Measurements from ENCODE around the gene PRKAG2.
"Not testable (repeated sequence)": the region's sequence is repeated elsewhere in the genome, so short reads cannot be mapped to it uniquely, and the experiment has no call there.

PRKAG2 gene

DNA sequence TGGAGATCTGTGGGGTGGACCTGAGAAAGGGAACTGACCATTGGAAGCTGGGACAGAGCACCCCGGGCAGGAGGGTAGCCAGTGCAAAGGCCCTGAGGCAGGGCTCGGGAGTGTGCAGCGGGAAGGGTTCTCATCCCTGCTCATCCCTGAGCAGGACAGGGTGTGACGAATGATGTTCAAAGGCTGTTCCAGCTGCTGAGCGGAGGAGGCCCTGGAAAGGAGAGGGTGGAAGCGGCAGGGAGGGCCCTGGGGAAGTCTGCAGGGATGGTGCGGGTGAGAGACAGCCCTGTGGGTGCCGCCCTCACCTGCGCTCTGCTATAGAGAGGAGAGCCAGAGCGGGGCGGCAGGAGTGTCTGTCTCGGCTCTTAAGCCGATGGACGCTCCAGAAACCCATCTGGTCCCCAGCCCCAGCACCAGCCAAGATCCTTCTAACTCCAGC lies 43.7 kb downstream of the PRKAG2 start:
- no peak for DNase-seq (ENCODE audit: low spot score)

DNA sequence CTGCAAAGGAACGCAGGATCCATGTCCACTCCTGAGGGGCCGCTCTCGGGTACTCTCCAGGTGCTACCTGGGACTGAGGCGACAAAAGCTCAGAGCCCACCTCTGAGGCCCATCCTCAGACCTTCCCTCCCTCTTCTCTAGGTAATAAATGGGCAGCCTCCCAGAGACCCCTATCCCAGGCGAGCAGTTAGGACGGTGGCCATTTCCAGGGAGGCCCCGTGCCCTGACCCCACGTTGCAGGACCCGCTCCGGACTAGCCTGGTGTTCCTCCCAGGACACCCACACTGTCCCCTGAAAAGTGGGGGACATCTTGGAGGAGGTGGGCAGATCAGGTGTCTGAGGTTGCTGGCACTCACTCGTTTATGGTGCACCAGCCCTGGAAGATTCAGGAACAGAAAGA lies 44.3 kb downstream of the PRKAG2 start:
- DNase-seq (ENCODE audit: low spot score), result no peak

DNA sequence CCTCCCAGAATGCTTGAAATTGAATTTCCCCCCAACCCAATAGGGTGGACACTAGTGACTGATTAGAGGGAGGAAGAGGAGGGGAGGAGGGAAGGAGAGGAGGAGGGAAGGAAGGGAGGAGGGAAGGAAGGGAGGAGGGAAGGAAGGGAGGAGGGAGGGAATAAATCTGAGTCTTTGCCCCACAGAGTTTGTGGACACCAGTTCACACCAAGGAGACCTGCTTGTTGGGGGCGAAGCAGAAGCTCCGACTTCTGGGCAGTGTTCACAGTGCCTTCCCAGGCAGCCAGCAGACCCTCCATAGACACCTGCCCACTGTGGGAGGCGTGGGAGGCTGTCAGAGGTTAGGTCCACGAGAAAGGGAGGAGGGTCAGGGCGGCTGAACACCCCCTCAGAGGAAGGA lies 44.8 kb downstream of the PRKAG2 start:
- DNase-seq (ENCODE audit: low spot score), result no peak

DNA sequence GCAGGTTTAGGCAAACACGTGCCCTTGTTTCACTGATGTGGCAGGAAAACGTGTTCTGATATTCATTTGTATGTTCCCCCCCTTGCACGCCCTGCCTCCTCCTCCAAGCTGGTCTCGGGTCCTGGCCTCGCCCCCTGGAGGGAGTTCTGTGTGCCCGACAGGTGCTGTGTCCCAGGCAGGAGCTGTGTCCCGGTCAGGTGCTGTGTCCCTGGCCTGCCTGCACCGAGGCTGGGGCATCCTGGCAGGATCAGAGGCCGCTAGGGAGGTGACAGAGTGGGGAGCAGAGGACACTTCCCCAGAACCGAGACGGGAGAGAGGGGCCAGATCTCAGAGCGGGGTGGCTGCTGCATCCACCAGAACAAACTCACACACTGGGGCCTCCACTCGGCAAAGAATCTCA lies 45.3 kb downstream of the PRKAG2 start:
- no peak for DNase-seq (ENCODE audit: low spot score)

DNA sequence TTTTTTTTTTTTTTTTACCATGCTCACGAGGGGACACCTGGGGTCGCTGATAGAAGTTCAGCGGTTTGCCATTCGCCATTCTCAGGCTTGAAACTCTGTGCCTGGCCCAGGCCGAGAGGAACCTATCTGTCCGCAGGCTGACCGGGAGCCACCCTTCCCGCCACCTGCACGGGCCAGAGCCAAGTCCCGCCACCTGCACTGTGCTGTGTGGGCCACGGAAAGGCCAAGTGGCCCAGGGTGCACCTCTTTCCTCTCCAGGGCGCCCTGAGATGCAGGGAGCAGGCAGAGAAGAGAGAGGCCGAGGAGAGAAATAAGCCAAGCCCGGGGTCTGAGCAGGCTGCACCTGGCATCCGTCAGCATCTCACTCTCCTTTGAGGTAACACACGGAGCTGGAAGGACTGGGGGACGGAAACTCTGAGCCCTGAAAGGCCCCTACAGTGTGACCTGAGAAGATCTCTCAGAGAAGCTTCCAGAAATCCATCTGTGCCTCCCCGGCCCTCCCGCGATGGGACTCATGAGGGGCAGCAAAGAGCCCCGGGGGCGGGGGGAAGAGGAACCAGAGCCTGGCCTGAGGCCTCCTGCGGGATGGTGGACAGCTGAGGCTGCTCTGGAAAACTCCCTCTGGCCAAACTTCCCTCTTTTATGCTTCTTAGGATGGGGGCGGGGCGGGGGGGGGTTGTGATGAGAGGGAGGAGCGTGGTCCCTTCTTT lies 46.6 kb downstream of the PRKAG2 start:
- DNase-seq (ENCODE audit: low spot score), result no peak

DNA sequence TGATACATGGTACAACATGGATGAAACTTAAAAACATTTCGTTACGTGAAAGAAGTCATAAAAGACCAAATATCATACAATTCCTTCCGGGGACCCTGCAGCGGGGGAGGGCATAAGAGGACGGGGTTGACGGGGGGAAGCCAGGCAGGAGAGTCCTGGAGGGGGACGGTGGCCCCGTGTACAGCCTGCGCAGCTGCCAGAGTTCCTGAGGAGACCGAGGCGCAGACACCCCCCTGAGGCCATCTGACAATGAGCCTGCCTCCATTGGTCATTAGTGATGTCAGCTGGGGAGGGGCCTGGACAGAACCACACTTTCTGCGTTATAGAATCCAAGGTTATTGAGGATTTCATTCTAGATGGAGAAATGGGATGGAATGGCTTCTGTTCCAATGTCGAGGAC lies 47.2 kb downstream of the PRKAG2 start:
- no peak for DNase-seq (ENCODE audit: low spot score)

GRCh38 chr7:151827620-151828019 lies 49.3 kb downstream of the PRKAG2 start:
- no peak for DNase-seq (ENCODE audit: low spot score)

- DNase-seq (ENCODE audit: low spot score), result not testable (repeated sequence)
These were observed 50.6 kb downstream of the PRKAG2 start for GRCh38 chr7:151826316-151826715.

DNA sequence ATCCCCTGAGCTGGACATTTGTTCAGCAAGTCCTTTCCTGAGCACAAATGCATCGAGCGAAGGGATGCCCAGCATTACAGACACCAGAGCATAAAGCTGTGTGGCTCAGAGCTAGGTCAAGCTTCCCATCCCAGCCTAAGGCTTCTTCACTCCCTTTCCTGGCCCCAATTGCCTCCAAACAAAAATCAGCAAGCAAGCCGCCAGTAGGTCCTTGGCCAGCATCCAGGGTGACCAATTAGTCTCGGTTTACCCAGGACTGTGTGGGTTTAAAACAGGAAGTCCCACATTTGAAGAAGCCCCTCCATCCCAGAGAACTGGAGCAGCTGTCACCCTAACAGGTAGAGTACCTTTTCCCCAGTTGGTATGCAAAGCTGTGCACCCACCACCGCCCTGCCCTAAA lies 51.2 kb downstream of the PRKAG2 start:
- no peak for DNase-seq (ENCODE audit: low spot score)

GRCh38 chr7:151824373-151824933 lies 52.5 kb downstream of the PRKAG2 start:
- no peak for DNase-seq (ENCODE audit: low spot score)

GRCh38 chr7:151823566-151824372 lies 53.1 kb downstream of the PRKAG2 start:
- no peak for DNase-seq (ENCODE audit: low spot score)

DNA sequence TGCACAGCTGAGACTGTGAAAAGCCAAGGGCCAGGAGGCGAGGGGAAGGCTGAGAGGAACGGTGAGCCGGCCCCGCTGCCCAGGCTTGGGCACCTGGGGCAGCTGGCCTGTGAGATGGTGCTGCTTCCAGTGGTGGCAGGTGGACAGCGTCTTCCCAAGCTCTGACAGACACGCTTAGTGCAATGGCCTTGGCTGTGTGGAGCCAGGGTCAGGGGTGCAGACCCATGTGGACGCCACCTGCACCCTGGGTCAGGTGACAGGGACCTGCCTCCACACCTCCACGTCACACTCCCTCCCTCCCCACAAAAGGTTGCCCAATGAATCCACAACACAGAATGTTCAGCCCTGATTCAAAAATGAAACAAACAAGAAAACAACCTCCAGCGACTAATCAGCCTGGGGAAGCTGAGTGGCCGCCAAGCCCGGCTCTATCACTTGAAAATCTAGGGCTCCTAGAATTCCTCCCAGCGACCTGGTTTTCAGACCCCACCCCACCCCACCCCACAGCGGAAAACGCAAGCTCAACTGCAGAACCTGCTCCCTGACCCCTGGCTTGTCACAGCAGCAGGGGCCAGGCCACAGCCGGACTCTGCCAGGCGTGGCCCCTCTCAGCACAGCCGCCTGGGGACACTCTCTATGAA lies 54.3 kb downstream of the PRKAG2 start:
- no peak for DNase-seq (ENCODE audit: low spot score)

DNA sequence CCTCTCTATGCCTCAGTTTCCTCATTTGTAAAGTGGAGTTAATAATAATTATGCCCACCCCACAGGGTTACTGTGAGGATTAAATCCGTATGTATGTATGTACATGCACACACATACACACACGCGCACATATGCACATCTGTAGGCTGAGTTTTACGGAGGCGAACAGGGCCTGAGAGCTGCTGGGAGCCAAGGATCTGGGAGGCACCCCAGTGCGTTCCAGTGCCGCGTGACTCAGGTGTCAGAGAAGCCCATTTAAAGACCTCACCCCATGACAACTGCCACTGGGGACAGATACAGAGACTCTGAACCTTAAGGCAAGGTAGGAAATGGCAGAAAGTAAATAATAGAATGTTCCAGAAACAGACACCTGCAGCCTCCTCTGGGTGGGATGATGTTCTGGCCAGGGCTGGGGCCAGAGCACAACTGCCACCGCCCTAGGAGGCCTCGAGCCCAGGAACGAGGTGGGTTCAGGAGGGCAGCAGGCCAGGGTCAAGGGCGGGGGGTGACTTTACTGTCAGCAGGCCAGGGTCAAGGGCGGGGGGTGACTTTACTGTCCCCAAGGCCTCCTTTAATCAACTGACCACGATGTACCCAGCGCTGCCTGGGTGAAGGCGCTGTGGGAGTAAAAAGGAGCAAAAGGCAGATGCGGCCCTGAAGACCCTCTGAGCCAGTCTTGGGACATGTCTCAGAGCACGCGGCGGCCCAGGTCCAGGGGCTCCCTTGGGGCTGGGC lies 54.9 kb downstream of the PRKAG2 start:
- no peak for DNase-seq (ENCODE audit: low spot score)

DNA sequence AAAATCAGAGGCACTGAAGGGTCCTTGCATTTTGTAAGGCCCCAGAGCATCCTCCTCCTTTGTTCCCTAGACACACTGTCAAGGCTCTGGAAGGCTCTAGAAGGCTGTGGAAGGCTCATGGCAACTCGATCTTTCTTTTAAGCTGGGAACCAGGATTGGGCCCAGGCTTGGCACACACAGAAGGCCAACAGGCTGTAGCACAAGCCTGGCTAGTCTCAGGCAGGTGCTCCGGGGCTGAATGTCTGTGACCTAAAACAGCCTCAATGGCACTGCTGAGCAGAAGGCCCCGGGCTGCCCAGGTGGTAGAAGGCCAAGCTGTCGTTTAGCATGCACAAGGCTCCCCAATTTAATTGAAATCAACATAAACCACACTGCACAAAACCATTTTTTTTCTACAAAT lies 55.7 kb downstream of the PRKAG2 start:
- no peak for DNase-seq (ENCODE audit: low spot score)

DNA sequence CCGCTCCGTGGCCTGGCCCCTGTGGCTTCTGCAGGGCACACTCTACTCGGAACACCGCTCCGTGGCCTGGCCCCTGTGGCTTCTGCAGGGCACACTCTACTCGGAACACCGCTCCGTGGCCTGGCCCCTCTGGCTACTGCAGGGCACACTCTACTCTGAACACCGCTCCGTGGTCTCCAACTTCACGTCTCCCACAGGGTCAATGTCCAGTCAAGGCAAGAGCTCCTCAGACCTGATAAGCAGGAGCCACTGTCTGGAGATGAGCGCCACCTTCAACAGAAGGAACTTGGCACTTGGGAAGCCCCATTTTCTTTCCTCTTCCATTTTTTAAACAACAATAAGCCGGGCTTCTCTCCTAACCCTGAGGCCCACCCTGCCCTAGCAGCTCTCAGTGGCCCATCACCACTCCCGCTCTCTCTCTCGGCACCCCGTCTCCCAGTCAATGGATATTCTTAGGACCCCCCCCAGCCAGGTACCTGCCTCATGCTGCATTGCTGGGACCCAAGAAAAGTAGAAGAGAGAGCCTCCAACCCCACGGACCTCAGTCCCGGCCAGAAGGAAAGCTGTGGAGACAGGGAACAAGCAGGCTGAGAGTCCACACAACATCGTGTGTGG lies 56.3 kb downstream of the PRKAG2 start:
- no peak for DNase-seq (ENCODE audit: low spot score)

GRCh38 chr7:151819866-151820265 lies 57.0 kb downstream of the PRKAG2 start:
- DNase-seq (ENCODE audit: low spot score), result no peak

DNA sequence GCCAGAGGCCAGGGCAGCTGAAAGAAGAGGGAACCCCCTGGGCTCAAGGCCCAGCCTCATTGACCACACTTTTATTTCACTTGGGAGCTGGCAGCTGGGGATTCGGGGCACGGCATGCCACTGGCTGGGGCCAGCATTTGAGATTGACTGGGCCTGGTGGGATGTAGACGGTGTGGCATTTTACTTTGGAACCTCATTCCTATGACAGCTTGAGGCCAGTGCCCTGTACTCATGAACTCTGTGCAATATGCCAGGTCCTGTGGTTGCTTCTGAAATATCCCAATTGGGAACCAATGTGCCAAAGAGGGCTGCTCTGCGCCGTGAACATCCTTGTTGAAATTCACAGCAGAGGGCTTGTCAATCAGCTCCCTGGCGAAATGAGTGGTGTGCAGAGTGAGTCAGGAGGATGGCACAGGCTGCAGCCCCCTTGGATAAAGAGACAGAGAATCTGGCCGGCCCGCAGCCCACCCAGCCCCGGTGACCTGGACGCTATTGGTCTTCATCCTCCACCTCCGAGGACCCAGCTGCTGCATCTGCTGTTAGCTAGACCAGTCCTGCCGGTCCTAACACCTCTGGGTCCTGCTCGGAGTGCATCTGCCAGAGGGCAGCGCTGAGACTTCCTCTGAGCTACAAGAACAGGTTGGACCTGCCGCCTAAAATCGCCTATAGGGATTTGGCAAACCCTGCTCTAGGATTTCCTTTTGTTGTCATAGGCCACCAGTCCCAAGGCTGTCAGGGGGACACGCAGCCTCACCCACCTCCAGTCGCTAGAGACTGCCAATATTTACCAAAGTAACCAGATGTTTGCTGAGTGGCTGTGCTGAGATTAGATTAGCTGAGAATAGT lies 58.0 kb downstream of the PRKAG2 start:
- no peak for DNase-seq (ENCODE audit: low spot score)

- no peak for DNase-seq (ENCODE audit: low spot score)
These were observed 58.8 kb downstream of the PRKAG2 start for GRCh38 chr7:151817981-151818673.

DNA sequence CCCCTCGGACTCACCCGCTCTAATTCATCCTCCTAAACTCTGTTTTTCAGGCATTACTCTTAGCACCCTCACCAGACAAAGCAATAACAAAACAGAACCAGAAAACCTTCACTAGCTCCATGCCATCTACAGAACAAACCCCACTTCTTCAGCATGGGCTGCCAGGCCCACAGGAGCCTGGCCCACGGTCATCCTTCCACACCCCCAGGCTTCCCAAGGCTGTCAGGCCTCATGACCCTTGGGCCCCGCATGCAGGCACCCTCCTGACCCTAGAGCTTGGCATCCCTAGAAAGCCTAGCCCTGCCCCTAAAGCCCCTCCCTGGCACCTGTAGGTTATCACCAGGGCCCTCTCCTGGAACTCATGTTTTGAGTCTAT lies 59.6 kb downstream of the PRKAG2 start:
- DNase-seq (ENCODE audit: low spot score), result no peak

Measured in ecto neural progenitor cell (in vitro differentiated cells).